Esophagus muscularis mucosa (tissue), 4 donors: ENCODE measurements around the gene R3HDM4.

Experiments used
- CTCF ChIP-seq, 3 experiments: fragments of 200-600 bp in 2 of 3; fragments of 450-650 bp in 1 of 3; sonication (generic) in 2 of 3; IDR thresholded peaks; one replicate each; pipeline ENCODE4 v1.5.1; 2017 to 2019; ENCODE audit warnings: antibody characterized with exemption in 3 of 3, mild to moderate bottlenecking in 2 of 3, moderate library complexity in 1 of 3
- EP300 ChIP-seq: sonication (generic); formaldehyde crosslinking; IDR thresholded peaks from one replicate; pipeline ENCODE4 v1.6.1; 2017; ENCODE audit warnings: antibody characterized with exemption
- POLR2A ChIP-seq: fragments of 450-650 bp; IDR thresholded peaks from one replicate; pipeline ENCODE4 v1.6.1; 2017; ENCODE audit warnings: antibody characterized with exemption, moderate library complexity, mild to moderate bottlenecking, low read depth
- POLR2AphosphoS5 ChIP-seq, 2 donors: sonication (generic); formaldehyde crosslinking; IDR thresholded peaks; one replicate each; pipeline ENCODE4 v1.6.1; 2017; ENCODE audit warnings: antibody characterized with exemption in 2 of 2

- TF ChIP-seq POLR2AphosphoS5 (IDR thresholded peaks at IDR 0.05) (no peak), CTCF (IDR thresholded peaks at IDR 0.05) (no peak), POLR2A (no peak), EP300 (no peak)
Observed at GRCh38 chr19:954272-954671, 41.3 kb upstream of the R3HDM4 start.
